Mesenchymal stem cell (in vitro differentiated cells and primary cell): Measurements from ENCODE around the gene NRARP.

ENCODE experiments used
- DNase-seq: peaks from one replicate; pipeline ENCODE4 v3.0.0-alpha.2; 2013
- H2AFZ ChIP-seq: one replicate; pipeline ENCODE4 v1.6.1; 2013; ENCODE audit warnings: low read depth, mild to moderate bottlenecking, control low read depth, inconsistent platforms, low read length, moderate library complexity
- H2AK5ac ChIP-seq: 2 replicates; pipeline ENCODE4 v1.6.1; 2013; ENCODE audit warnings: low read length, moderate library complexity, mild to moderate bottlenecking, inconsistent platforms; ENCODE audit not compliant: severe bottlenecking
- H2BK120ac ChIP-seq: one replicate; pipeline ENCODE4 v1.6.1; 2013; ENCODE audit warnings: low read depth, mild to moderate bottlenecking, inconsistent platforms, low read length, moderate library complexity
- H2BK12ac ChIP-seq, 2 experiments: one replicate each; pipeline ENCODE4 v1.6.1; 2013; ENCODE audit warnings: inconsistent platforms in 2 of 2, low read length in 2 of 2, mild to moderate bottlenecking in 2 of 2, moderate library complexity in 2 of 2, control low read depth in 1 of 2
- H2BK15ac ChIP-seq: one replicate; pipeline ENCODE4 v1.6.1; 2013; ENCODE audit warnings: mild to moderate bottlenecking, low read depth, inconsistent platforms; ENCODE audit not compliant: poor library complexity, severe bottlenecking
- H2BK5ac ChIP-seq: 2 replicates; pipeline ENCODE4 v1.6.1; 2013; ENCODE audit warnings: low read depth, mild to moderate bottlenecking, low read length, control low read depth, inconsistent platforms; ENCODE audit not compliant: poor library complexity, severe bottlenecking
- H3K14ac ChIP-seq, 2 experiments: one replicate each; pipeline ENCODE4 v1.6.1; 2013; ENCODE audit warnings: inconsistent platforms in 2 of 2, low read length in 2 of 2, control low read depth in 1 of 2, mild to moderate bottlenecking in 1 of 2, moderate library complexity in 1 of 2
- H3K18ac ChIP-seq, 2 experiments: one replicate each; pipeline ENCODE4 v1.6.1; 2013; ENCODE audit warnings: inconsistent platforms in 2 of 2, low read length in 2 of 2, control low read depth in 1 of 2, low read depth in 1 of 2, mild to moderate bottlenecking in 1 of 2
- H3K23ac ChIP-seq, 2 experiments: one replicate each; pipeline ENCODE4 v1.6.1; 2013; ENCODE audit warnings: inconsistent platforms in 2 of 2, low read length in 2 of 2, mild to moderate bottlenecking in 2 of 2, moderate library complexity in 2 of 2, control low read depth in 1 of 2
- H3K27ac ChIP-seq: 2 replicates; pipeline ENCODE4 v1.5.1; 2013; ENCODE audit warnings: mild to moderate bottlenecking, moderate library complexity, low read length, control low read depth, inconsistent platforms; ENCODE audit not compliant: poor library complexity, severe bottlenecking
- H3K27me3 ChIP-seq, 2 experiments: 2 replicates each; pipeline versions ENCODE4 v1.6.1 to v1.7.0; 2013; ENCODE audit warnings: low read length in 2 of 2, mild to moderate bottlenecking in 2 of 2, moderate library complexity in 2 of 2, control low read depth in 1 of 2, inconsistent platforms in 1 of 2; ENCODE audit not compliant: control insufficient read depth in 1 of 2, insufficient read depth in 1 of 2
- H3K36me3 ChIP-seq, 2 experiments: 2 replicates each; pipeline versions ENCODE4 v1.6.1 to v1.7.0; 2013; ENCODE audit warnings: low read length in 2 of 2, control low read depth in 1 of 2, inconsistent platforms in 1 of 2, low read depth in 1 of 2, mild to moderate bottlenecking in 1 of 2; ENCODE audit not compliant: insufficient read depth in 2 of 2, control insufficient read depth in 1 of 2
- H3K4ac ChIP-seq, 2 experiments: one replicate each; pipeline ENCODE4 v1.6.1; 2013; ENCODE audit warnings: inconsistent platforms in 2 of 2, low read length in 2 of 2, mild to moderate bottlenecking in 2 of 2, moderate library complexity in 2 of 2, control low read depth in 1 of 2, low read depth in 1 of 2
- H3K4me1 ChIP-seq: 2 replicates; pipeline ENCODE4 v1.6.1; 2013; ENCODE audit warnings: low read depth, low read length, control low read depth; ENCODE audit not compliant: control insufficient read depth, insufficient read depth
- H3K4me2 ChIP-seq: 2 replicates; pipeline ENCODE4 v1.6.1; 2013; ENCODE audit warnings: low read length, mild to moderate bottlenecking, inconsistent platforms; ENCODE audit not compliant: poor library complexity, severe bottlenecking
- H3K4me3 ChIP-seq, 2 experiments: 2 replicates each; pipeline versions ENCODE4 v1.5.1 to v1.7.0; 2013; ENCODE audit warnings: low read length in 2 of 2, mild to moderate bottlenecking in 2 of 2, control low read depth in 1 of 2, low read depth in 1 of 2; ENCODE audit not compliant: insufficient read depth in 1 of 2
- H3K79me1 ChIP-seq: replicated peaks from 2 replicates; pipeline ENCODE4 v1.6.1; 2013; ENCODE audit warnings: mild to moderate bottlenecking, control low read depth, low read length, inconsistent platforms; ENCODE audit not compliant: poor library complexity, severe bottlenecking
- H3K9ac ChIP-seq: 2 replicates; pipeline ENCODE4 v1.7.0; 2013; ENCODE audit warnings: mild to moderate bottlenecking, low read length, moderate library complexity
- H3K9me3 ChIP-seq: 2 replicates; pipeline ENCODE4 v1.7.0; 2013; ENCODE audit warnings: mild to moderate bottlenecking, low read length; ENCODE audit not compliant: control insufficient read depth
- H4K8ac ChIP-seq: one replicate; pipeline ENCODE4 v1.6.1; 2013; ENCODE audit warnings: inconsistent platforms, mild to moderate bottlenecking, low read length, moderate library complexity
- H4K91ac ChIP-seq: one replicate; pipeline ENCODE4 v1.6.1; 2013; ENCODE audit warnings: mild to moderate bottlenecking, low read length, inconsistent platforms
- WGBS: methylation state at CpG from one replicate; pipeline ENCODE4 v1.1.7; 2013; ENCODE audit warnings: mixed read lengths; 5-methylcytosine and 5-hydroxymethylcytosine counted together

NRARP gene

DNA sequence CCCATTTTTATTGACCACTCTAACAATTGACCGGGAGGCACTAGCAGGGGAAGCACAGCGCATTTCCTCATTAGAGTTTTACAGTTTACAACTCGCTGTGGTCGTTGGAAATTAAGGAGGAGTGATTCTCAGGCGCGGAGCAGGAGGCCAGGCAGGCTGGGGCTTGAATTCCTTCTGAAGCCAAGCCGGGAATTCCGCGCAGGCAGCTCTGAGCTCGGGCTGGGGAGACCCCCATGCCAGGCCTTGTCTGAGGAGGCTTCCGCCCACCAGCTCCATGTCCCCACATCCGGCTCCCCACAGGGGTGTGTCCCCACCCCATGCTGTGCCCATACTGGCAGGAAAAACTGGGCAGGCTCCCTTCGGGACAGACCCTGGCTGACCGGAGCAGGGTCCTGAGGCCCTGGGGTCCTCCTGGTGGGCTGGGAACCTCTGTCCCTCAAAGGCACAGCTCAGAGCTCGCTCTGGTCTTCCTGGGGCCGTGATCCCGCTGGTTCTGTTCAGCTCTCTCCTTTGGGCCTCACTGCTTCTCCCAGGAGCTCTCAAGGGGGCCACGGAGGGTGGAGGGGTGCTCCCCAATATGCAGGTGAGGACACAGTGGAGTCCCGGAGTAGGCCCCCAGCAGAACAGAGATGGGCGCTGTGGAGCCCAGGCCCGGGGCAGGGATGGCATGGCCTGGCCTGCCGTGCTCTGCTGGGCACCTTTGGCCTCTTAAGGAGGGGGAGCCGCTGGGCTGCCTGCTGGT is 1.3 kb upstream of the NRARP start:
- H3K27ac ChIP-seq, result no peak overlapping the region

DNA sequence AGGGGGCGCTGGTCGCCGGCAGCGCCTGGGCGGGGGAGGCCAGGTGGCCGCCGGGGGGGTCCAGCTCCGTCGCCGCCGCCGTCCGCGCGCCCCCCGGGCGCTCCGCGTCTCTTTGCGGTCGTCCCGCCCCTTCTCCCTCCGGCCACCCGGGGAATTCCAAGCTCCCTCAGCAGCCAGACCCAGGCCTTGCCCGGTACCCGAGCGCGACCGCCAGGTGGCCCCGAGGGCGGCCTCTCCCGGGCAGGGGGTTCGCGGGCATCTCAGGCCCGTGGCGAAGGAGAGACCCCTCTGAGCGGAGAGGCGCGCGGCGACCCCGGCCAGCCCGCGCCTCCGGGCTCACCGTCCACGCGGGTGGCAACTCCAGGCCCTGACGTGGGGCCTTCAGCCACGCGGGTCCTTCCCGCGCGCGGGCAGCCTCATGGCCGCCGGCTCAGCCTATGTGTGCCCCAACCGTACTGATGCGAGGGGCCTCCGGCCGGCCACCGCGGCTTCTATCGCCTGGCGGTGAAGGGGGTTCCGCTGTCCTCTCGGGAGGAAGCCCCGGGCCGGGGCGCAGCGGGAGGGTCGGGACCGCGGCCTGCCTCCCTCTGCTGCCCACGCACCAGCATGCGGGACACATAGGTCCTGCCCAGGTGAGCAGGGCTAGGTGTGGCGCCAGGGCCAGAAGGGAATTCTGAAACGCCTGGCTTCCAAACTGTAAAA is 529 bp upstream of the NRARP start:
- Histone ChIP-seq H3K36me3 (no peaks in the 10 kb centered on the region), H2BK15ac (no peak overlapping the region), H2AK5ac (no peak overlapping the region), H2BK5ac (no peak overlapping the region), H3K14ac (no peak overlapping the region), H3K9me3 (no peaks in the 10 kb centered on the region), H3K27ac (no peak overlapping the region), H3K9ac (no peak overlapping the region), H2AFZ (peak overlapping the region; percentile 23), H3K79me1 (no peaks in the 10 kb centered on the region), H3K4me2 (peak overlapping the region; percentile 95), H3K18ac (peak overlapping the region in 1 of 2 experiments; percentile 48), H3K4ac (peak overlapping the region in 1 of 2 experiments; percentile 50), H4K91ac (no peak overlapping the region), H3K27me3 (peaks cover 30 to 91% of the 10 kb centered on the region in 2 experiments), H3K4me3 (peak overlapping the region in 1 of 2 experiments; percentile 56), H3K4me1 (peaks cover 33% of the 10 kb centered on the region), H2BK12ac (peak overlapping the region in 1 of 2 experiments; percentile 51), H3K23ac (peak overlapping the region in 1 of 2 experiments; percentile 61), H2BK120ac (no peak overlapping the region), H4K8ac (peak overlapping the region; percentile 19)
- WGBS, result 5% methylated on average over 61 of the region's 78 CpGs
- peak; percentile 72 for DNase-seq

More for the DNA sequence above, 1.3 kb upstream of the NRARP start:
- no peaks in the 10 kb centered on the region for H3K36me3 ChIP-seq
- peaks cover 33% of the 10 kb centered on the region for H3K4me1 ChIP-seq
- no peak overlapping the region for H3K18ac ChIP-seq
- no peaks in the 10 kb centered on the region for H3K79me1 ChIP-seq
- H4K8ac ChIP-seq, result no peak overlapping the region
- H2BK12ac ChIP-seq, result no peak overlapping the region
- H2BK15ac ChIP-seq, result no peak overlapping the region
- no peak overlapping the region for H2BK120ac ChIP-seq
- no peaks in the 10 kb centered on the region for H3K9me3 ChIP-seq
- H3K9ac ChIP-seq, result no peak overlapping the region
- no peak overlapping the region for H3K23ac ChIP-seq
- no peak overlapping the region for H3K4me3 ChIP-seq
- no peak overlapping the region for H3K4me2 ChIP-seq
- no peak overlapping the region for H2AFZ ChIP-seq
- H3K27me3 ChIP-seq, result peaks cover 26 to 90% of the 10 kb centered on the region in 2 experiments
- peak overlapping the region; percentile 35 for H4K91ac ChIP-seq
- 61% methylated on average over 21 of the region's 23 CpGs for WGBS
- H2BK5ac ChIP-seq, result no peak overlapping the region
- H2AK5ac ChIP-seq, result no peak overlapping the region
- DNase-seq, result no peak
- no peak overlapping the region for H3K4ac ChIP-seq
- no peak overlapping the region for H3K14ac ChIP-seq

DNA sequence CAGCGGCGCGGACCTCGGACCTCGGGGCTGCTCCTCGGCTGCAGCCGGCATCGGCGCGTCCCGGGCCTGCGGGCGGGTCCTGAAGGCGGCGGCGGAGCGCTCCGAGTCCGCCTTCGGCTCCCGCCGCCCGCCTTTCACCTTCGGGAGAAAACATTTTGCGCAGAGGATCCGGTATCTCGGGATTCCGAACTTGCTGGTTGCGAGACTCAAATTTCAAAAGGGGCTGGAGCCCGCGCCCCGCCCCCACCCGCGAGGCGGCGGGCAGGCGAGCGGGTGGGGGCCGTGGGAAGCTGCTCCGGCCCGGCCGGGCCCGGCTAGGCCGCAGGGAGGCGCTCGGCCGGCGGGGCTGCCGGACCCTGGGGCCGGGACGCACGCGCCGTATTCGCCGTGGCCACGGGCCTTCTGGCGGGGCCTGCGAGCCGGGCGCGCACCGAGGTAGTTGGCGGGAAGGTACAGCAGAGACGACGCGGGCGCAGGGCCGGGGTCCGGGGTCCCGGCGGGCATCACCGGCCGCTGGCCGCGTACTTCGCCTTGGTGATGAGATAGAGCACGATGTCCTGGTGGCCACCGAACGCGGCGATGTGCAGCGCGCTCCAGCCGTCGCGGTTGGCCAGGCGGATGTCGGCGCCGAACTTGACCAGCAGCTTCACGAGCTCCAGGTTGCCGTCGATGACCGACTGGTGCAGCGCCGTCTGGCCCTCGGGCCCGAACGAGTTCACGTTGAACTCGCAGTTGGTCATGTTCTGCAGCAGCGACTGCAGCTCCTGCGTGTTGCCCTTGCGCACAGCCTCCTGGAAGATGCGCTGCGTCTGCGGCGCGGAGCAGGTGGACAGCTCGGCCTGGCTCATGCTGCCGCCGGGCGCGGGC is 757 bp downstream of the NRARP start:
- peak overlapping the region in 1 of 2 experiments; percentile 76 for H2BK12ac ChIP-seq
- H3K9me3 ChIP-seq, result no peaks in the 10 kb centered on the region
- no peak overlapping the region for H3K14ac ChIP-seq
- peak overlapping the region in 1 of 2 experiments; percentile 56 for H3K4me3 ChIP-seq
- no peak overlapping the region for H3K27ac ChIP-seq
- DNase-seq, result peak; percentile 64
- no peak overlapping the region for H2BK120ac ChIP-seq
- no peak overlapping the region for H2AK5ac ChIP-seq
- peak overlapping the region; percentile 4 for H4K8ac ChIP-seq
- H3K18ac ChIP-seq, result peak overlapping the region; percentile 15 to 54
- H3K79me1 ChIP-seq, result no peaks in the 10 kb centered on the region
- WGBS, result 1% methylated on average over 98 of the region's 115 CpGs
- H2BK15ac ChIP-seq, result no peak overlapping the region
- H3K27me3 ChIP-seq, result peaks cover 42 to 91% of the 10 kb centered on the region in 2 experiments
- no peak overlapping the region for H3K9ac ChIP-seq
- H3K4me2 ChIP-seq, result peak overlapping the region; percentile 95
- H2AFZ ChIP-seq, result no peak overlapping the region
- no peaks in the 10 kb centered on the region for H3K36me3 ChIP-seq
- no peak overlapping the region for H4K91ac ChIP-seq
- H2BK5ac ChIP-seq, result no peak overlapping the region
- peaks cover 39% of the 10 kb centered on the region for H3K4me1 ChIP-seq
- no peak overlapping the region for H3K4ac ChIP-seq
- H3K23ac ChIP-seq, result peak overlapping the region in 1 of 2 experiments; percentile 46
